Activated naive CD4-positive, alpha-beta T cell treated with anti-CD3 and anti-CD28 coated beads, Interleukin-2, amount 50 U/mL, for 16 hours (primary cell): ENCODE measurements around the gene C4BPA.

Experiments used
- DNase-seq: peaks from one replicate; pipeline ENCODE4 v3.0.0-alpha.2; 2020

Gene C4BPA

GRCh38 chr1:207128336-207128921 is 24.4 kb downstream of the C4BPA start:
- DNase-seq = no peak

DNA sequence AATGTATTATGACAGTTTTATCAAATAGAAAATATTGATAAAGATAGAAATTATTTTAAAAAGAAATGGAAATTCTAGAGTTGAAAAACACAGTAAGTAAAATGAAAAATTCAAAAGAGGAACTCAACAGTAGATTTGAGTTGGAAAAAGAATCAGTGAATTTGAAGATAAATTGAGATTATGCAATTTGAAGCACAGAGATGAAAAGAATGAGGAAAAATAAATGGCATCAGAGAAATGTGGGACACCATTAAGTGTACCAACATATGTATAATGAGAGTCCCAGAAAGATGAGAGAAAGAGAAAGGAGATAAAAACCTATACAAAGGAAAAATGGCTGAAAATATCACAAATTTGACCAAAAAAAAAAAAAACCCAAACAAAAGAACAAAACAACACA is 25.0 kb downstream of the C4BPA start:
- DNase-seq = no peak

GRCh38 chr1:207130252-207131036 is 26.4 kb downstream of the C4BPA start:
- DNase-seq = no peak

DNA sequence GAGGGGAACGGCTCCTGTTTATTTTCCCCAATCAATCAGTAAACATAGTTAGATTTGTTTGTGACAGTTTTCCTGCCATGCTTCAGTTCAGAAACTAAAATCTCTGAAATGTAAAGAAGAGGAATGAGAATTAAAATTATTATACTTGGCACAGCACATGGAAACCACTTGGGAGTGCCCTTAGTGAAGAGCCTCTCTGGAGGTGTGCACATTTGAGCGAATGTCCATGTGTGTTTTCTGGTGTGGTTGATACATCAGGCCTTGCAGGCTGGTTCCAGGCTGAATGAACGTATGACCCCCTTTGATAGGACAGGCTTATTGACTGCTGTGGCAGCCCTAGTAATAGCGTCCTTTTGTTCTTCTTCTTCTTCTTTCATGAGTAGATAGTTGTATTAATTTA is 27.1 kb downstream of the C4BPA start:
- no peak for DNase-seq

DNA sequence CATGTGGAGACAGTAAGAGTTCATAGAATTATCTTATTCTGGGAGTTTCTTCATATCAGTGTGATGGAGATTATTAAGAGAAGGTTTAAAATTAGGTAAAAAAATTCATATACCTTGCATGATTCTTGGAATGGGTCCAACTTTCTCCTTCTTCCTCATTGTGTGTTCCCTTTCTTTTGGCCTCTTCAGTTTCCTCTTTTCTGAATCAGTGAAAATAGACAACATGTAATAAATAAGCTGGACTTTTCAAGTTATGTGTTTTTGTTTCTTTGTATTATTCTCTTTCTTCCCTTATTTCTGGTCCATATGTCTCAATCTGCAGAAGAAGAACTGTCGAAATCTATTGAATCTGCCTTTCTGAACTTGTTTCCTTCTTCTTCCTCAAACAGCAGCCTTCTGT is 30.5 kb downstream of the C4BPA start:
- no peak for DNase-seq

DNA sequence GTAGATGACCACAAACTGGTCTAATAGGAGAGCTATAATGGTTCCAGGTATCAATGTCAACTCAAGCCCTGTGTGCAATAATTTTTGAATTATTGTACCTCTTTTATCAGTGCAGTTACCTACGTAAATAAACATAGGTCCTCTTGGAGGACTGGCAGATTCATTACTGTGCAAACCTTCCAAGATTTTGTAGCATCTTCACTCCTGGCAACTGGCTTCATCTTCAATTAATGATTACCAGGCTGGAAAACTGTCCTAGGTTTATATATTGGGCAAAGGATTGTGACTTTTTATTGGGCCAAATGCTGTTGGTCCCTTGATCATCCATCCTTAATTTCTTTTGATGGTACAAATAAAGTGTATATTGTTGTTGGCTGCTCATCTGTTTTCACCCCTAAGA is 35.6 kb downstream of the C4BPA start:
- no peak for DNase-seq

- DNase-seq = no peak
Measured at GRCh38 chr1:207140536-207140935, 36.5 kb downstream of the C4BPA start.

- no peak for DNase-seq
Measured at GRCh38 chr1:207145401-207146058, 41.5 kb downstream of the C4BPA start.

DNA sequence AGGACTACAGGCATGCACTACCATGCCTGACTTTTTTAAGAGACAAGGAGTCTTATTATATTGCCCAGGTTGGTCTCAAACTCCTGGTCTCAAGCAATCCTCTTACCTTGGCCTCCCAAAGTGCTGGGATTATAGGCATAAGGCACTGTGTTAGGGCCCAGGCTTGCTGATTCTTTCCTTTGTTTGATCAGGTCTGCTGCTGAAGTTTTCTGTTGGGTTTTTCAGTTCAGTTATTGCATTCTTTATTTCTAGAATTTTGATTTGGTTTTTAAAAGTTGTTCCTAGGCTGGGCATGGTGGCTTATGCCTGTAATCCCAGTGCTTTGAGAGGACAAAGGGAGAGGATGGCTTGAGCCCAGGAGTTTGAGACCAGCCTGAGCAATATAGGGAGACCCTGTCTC is 47.9 kb downstream of the C4BPA start:
- no peak for DNase-seq

GRCh38 chr1:207152792-207153468 is 48.9 kb downstream of the C4BPA start:
- DNase-seq = no peak

- DNase-seq = no peak
Measured at GRCh38 chr1:207155028-207155427, 51.0 kb downstream of the C4BPA start.

DNA sequence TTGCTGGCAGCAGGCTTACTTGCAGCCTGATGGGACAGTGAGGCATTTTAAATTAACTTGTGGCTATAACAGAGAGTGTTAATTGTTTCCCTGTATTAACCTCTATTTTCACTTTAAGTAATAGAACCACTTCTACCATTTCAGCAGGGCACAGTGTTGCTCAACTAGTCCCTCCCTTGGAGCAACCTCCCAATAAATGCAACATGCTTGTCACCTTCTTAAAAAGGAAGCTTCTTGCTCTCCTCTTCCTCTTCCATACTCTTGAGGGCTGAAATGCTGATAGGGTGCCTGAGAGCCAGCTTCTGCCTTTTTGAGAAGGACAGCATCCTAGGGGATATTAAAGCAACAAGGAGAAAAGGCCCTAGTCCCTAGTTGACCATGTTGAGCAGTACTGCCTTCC is 52.1 kb downstream of the C4BPA start:
- DNase-seq = no peak

DNA sequence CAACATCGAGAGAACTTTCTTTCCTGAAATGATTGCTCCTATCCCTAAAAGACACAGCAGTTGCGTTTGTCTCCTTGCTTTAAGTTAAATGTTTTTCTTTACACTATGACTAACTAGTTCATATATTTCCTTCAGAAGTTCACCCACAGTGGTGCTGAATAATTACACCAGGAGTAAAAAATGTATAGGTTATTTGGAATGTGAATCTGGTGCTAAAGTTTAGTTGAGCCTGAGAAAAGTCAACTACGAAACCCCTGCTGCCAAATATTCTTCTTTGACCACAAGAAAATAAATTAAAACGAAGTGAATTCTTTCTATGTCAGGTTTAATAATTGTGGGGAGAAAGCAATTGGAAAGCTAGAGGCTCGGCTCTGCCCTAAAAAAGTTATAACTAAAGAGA is 52.8 kb downstream of the C4BPA start:
- DNase-seq = no peak

- no peak for DNase-seq
Measured at GRCh38 chr1:207164086-207164485, 60.1 kb downstream of the C4BPA start.

- no peak for DNase-seq
Measured at GRCh38 chr1:207172321-207172720, 68.3 kb downstream of the C4BPA start.

DNA sequence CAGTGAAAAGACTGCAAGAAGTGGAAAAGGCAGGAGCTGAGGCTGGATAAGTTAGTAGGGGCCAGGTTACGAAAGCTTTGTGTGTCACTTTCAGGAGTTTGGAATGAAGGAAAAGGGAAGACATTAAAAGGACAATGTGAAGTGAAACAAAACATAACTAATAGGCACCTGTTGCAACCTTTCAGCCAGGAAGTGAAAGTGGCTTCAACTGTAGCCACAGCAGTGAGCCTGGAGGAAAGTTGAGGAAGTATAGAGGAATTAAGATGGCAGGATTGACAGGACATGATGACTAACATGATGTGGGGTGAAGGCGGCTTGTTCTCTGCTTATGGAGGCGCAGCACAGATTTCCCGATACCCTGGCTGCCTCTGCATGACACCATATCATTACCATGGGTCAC is 68.9 kb downstream of the C4BPA start:
- DNase-seq = no peak

DNA sequence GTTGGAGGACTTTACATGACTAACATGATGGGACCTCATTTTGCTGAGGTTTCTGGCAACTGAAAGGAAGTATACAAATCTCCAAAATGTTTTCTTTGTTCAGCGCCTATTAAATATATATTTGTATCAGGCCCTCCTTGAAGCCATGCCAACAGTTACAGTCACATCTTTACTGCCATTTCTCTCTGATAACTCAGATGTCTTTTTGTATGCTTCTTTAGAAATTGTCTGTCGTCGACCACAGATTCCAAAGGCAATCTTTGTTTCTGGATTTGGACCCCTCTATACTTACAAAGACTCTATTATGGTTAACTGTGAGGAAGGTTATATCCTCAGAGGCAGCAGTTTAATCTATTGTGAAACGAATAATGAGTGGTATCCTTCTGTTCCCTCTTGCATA is 69.4 kb downstream of the C4BPA start:
- no peak for DNase-seq

- DNase-seq = no peak
Measured at GRCh38 chr1:207174913-207175312, 70.9 kb downstream of the C4BPA start.

DNA sequence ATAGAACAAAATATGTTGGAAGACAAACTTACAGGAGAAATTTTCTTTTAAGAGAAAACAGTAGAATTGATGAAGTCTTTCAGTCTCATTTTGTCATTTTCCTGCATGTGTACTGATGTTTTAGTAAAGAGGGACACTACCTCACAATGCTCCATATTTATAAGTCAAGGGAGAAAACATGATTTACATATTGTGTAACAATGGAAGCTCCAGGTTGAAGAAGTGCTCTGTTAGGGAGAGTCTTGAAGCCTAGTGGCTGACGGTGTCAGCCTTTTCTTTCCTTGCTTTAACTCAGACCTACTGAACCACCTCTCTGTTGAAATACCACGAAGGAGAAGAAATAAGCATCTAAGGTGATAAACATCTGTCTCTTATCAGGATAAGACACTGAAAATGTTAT is 75.0 kb downstream of the C4BPA start:
- DNase-seq = no peak

- DNase-seq = no peak
Measured at GRCh38 chr1:207181847-207182246, 77.8 kb downstream of the C4BPA start.

- DNase-seq = no peak
Measured at GRCh38 chr1:207186503-207186902, 82.5 kb downstream of the C4BPA start.

DNA sequence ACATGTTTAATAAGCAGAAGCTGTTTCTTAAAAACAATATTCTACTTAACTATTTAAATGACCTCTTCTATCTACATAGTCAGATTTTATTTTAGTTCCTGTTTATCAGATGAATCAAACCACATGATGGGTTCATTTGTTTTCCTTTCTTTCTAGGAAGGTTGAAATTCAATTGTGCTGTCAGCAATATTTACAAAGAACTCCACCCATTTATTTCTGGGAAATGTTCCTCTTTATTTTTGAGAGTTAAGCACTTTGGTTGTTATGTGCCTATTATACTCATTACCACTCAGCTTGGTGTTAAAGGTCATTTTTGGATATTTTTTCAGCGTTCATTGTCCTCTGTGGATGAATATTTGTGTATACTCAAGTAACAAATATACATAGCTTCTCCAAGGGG is 84.9 kb downstream of the C4BPA start:
- DNase-seq = no peak

DNA sequence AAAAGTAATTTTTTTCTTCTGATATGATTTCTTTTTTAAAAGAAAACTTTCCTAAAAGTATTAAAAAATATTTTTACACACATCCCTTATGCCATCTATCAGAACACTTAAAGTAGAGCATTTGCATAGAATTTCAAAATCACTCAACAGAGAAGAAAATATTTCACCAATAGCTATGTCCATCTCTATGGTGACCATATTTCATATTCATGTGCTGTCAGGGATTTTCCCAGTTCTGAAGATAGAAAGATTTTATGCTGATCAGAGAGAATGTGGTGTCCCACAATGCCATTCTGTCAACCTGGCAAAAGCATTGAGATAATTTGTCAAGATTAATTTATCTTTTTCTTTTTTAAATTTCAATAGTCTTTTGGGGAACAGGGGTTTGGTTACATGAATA is 87.0 kb downstream of the C4BPA start:
- DNase-seq = no peak

DNA sequence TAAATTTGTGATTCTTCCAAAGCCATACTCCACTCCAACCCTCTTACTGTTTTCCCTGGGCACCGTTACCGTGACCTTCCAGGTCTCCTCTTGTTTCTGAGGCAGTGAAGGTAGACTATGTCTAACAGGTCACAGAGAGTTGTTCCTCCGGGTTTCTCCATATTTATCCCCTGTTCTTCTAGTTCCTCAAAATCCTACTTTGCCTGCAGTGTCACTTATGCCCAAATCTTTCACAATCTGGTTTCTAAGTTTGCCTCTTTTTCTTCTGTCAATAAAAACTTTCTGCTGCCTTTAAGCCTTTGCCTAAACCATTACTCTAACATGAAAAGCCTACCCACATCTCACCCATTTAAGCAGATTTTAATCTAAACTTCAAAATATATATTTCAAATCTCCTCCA is 87.7 kb downstream of the C4BPA start:
- no peak for DNase-seq
